Measurements from ENCODE around the gene SLC22A16. TPM values are rescaled to one million over a fixed set of nuclear protein-coding genes. Genes with fewer than 3 reads are reported as not detected.
A peak's percentile ranks its signal among the peaks of the same experiment; 100 is the strongest.

Gene SLC22A16
- total and polyA plus RNA-seq, 2 of the 13 experiments (the other 11 are each of a cell fraction or from before 2014, with no cell fraction given), result 0.04 TPM; not detected in 1

DNA sequence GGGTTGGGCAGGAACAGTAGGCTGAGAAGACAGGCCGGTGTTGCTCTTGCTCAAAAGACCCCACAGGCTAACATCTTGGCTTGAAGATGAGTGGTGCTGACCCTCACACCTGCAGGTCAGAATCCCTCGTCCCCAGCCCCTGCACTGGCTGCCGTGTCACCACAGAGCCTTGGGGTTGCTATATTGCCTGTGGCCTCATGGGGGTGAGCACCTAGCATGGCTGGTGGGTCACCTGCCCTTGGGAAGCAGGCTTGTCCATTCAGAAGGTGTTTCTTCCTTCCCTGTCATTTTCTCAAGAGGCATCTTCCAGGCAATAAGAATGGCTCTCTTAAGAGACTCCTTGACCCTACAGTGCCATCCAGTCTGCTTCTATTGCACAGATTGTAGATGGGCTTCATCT lies 7.7 kb downstream of the SLC22A16 start:
- CTCF ChIA-PET (ENCODE audit: low intra/inter-chr PET ratio, low total read pairs), result no interaction called here
- WGBS (ENCODE audit: low lambda C conversion rate), result 78% methylated on average over 1 of the region's 3 CpGs

DNA sequence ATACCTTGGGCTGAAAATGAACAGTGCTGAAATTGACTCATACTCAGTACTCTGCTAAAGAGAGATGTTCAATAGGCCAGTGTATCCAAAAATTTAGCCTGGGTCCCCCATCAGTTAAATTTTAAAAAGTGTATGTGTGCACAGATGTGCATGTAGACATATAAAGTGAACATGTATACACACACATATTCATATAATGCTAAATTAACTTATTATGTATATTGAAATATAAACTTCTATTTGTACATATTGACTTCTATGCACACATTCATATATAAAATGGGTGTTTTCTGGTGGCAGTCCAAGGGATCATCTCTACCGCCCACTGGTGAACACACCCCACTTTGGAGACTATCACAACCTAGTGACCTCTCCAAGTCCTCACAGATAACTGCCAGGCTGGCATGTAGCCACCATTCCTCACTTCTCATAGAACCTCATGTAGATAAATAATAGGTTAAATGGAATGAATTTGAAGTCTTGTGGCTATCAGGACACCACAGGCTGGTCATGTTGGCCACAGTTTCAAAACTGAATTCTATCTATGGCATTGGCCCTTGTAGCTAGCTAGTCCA lies 8.8 kb downstream of the SLC22A16 start:
- Histone ChIP-seq H3K4me2 (ENCODE audit: low read depth, low read length) (no peak overlapping the region), H3K27ac (ENCODE audit: extremely low read length, insufficient read depth, low read length) (no peak overlapping the region), H3K27me3 (ENCODE audit: control insufficient read depth in 1 of 2, insufficient read depth in 2 of 2, low read length in 2 of 2) (peaks cover 0 to 1% of the 10 kb centered on the region in 2 experiments; a peak in 2 of 5 replicates), H2AFZ (ENCODE audit: low read length) (no peak overlapping the region), H4K20me1 (ENCODE audit: insufficient read depth, low read length) (no peaks in the 10 kb centered on the region), H3K36me3 (replicated peaks in 1 of 2; ENCODE audit: control insufficient read depth in 1 of 2, insufficient read depth in 2 of 2, low read length in 2 of 2) (no peaks in the 10 kb centered on the region), H3K9ac (ENCODE audit: insufficient read depth, low read depth, low read length) (no peak overlapping the region), H3K4me1 (ENCODE audit: insufficient read depth, low read length) (no peaks in the 10 kb centered on the region), H3K79me2 (ENCODE audit: insufficient read depth, low read length) (no peaks in the 10 kb centered on the region), H3K9me3 (ENCODE audit: low read length) (peaks cover 17% of the 10 kb centered on the region), H3K4me3 (replicated peaks in 1 of 3; ENCODE audit: insufficient read depth in 1 of 3, low read depth in 2 of 3, low read length in 3 of 3) (no peak overlapping the region)
- no TSS peak for BruUV-seq (replicated peaks)
- DNase-seq (ENCODE audit: low spot score) (no peak), ATAC-seq (no peak), FAIRE-seq (no peak)
- in situ Hi-C loops (cut with HindIII; ENCODE audit: extremely low pct_ligation_motif_present, low pct_unique_long_range_greater_than_20kb) (no loop called here), intact Hi-C loops (cut with micrococcal nuclease; ENCODE audit: unreplicated experiment) (no loop called here)
- TF ChIP-seq, protein P1, sequence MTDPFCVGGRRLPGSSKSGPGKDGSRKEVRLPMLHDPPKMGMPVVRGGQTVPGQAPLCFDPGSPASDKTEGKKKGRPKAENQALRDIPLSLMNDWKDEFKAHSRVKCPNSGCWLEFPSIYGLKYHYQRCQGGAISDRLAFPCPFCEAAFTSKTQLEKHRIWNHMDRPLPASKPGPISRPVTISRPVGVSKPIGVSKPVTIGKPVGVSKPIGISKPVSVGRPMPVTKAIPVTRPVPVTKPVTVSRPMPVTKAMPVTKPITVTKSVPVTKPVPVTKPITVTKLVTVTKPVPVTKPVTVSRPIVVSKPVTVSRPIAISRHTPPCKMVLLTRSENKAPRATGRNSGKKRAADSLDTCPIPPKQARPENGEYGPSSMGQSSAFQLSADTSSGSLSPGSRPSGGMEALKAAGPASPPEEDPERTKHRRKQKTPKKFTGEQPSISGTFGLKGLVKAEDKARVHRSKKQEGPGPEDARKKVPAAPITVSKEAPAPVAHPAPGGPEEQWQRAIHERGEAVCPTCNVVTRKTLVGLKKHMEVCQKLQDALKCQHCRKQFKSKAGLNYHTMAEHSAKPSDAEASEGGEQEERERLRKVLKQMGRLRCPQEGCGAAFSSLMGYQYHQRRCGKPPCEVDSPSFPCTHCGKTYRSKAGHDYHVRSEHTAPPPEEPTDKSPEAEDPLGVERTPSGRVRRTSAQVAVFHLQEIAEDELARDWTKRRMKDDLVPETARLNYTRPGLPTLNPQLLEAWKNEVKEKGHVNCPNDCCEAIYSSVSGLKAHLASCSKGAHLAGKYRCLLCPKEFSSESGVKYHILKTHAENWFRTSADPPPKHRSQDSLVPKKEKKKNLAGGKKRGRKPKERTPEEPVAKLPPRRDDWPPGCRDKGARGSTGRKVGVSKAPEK (CRISPR knock-in tag; IDR thresholded peaks at IDR 0.05; ENCODE audit: borderline replicate concordance), result no peak
- POLR2A ChIA-PET, result no interaction called here
- 0% methylated on average over 1 of the region's 1 CpG for WGBS (ENCODE audit: low lambda C conversion rate)
- CTCF ChIA-PET (ENCODE audit: low intra/inter-chr PET ratio, low total read pairs), result no interaction called here

More for the DNA sequence above, 7.7 kb downstream of the SLC22A16 start:
- Histone ChIP-seq H3K4me2 (ENCODE audit: low read depth, low read length) (no peak overlapping the region), H3K36me3 (replicated peaks in 1 of 2; ENCODE audit: control insufficient read depth in 1 of 2, insufficient read depth in 2 of 2, low read length in 2 of 2) (no peaks in the 10 kb centered on the region), H3K27ac (ENCODE audit: extremely low read length, insufficient read depth, low read length) (no peak overlapping the region), H3K4me1 (ENCODE audit: insufficient read depth, low read length) (no peaks in the 10 kb centered on the region), H3K9me3 (ENCODE audit: low read length) (peaks cover 6% of the 10 kb centered on the region; the same call in 1 of the 2 replicates), H2AFZ (ENCODE audit: low read length) (no peak overlapping the region), H4K20me1 (ENCODE audit: insufficient read depth, low read length) (no peaks in the 10 kb centered on the region), H3K4me3 (replicated peaks in 1 of 3; ENCODE audit: insufficient read depth in 1 of 3, low read depth in 2 of 3, low read length in 3 of 3) (no peak overlapping the region), H3K9ac (ENCODE audit: insufficient read depth, low read depth, low read length) (no peak overlapping the region), H3K79me2 (ENCODE audit: insufficient read depth, low read length) (no peaks in the 10 kb centered on the region), H3K27me3 (ENCODE audit: control insufficient read depth in 1 of 2, insufficient read depth in 2 of 2, low read length in 2 of 2) (peaks cover 0 to 1% of the 10 kb centered on the region in 2 experiments; a peak in 3 of 5 replicates)
- DNase-seq (ENCODE audit: low spot score) (no peak), ATAC-seq (peak; percentile 86), FAIRE-seq (no peak)
- intact Hi-C loops (cut with micrococcal nuclease; ENCODE audit: unreplicated experiment), result no loop called here
- BruUV-seq (replicated peaks), result no TSS peak
- in situ Hi-C loops (cut with HindIII; ENCODE audit: extremely low pct_ligation_motif_present, low pct_unique_long_range_greater_than_20kb), result no loop called here
- POLR2A ChIA-PET, result no interaction called here
- TF ChIP-seq THYN1 (CRISPR knock-in tag; IDR thresholded peaks at IDR 0.05; ENCODE audit: borderline replicate concordance, low read depth) (no peak), SMC3 (IDR thresholded peaks at IDR 0.05; ENCODE audit: low read length) (no peak), MXI1 (IDR thresholded peaks at IDR 0.05; ENCODE audit: borderline replicate concordance, low read depth, low read length) (no peak), TMF1 (CRISPR knock-in tag; IDR thresholded peaks at IDR 0.05; ENCODE audit: low read depth) (no peak), NR2F2 (IDR thresholded peaks at IDR 0.05; ENCODE audit: borderline replicate concordance, low read depth) (no peak), ZFP62 (CRISPR knock-in tag; IDR thresholded peaks at IDR 0.05) (no peak), ZNF557 (CRISPR knock-in tag; IDR thresholded peaks at IDR 0.05) (no peak), SRSF4 (IDR thresholded peaks at IDR 0.05; ENCODE audit: low read depth, low read length, poor library complexity, severe bottlenecking) (no peak), SP5 (CRISPR knock-in tag; IDR thresholded peaks at IDR 0.05; ENCODE audit: borderline replicate concordance, low read depth) (no peak), ZNF792 (CRISPR knock-in tag; IDR thresholded peaks at IDR 0.05) (no peak)
- TF ChIP-seq, protein P2, sequence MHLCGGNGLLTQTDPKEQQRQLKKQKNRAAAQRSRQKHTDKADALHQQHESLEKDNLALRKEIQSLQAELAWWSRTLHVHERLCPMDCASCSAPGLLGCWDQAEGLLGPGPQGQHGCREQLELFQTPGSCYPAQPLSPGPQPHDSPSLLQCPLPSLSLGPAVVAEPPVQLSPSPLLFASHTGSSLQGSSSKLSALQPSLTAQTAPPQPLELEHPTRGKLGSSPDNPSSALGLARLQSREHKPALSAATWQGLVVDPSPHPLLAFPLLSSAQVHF (CRISPR knock-in tag; IDR thresholded peaks at IDR 0.05), result no peak

Measured in HepG2 (cell line).